ENCODE data around the gene FAM168A.

Gene FAM168A

DNA sequence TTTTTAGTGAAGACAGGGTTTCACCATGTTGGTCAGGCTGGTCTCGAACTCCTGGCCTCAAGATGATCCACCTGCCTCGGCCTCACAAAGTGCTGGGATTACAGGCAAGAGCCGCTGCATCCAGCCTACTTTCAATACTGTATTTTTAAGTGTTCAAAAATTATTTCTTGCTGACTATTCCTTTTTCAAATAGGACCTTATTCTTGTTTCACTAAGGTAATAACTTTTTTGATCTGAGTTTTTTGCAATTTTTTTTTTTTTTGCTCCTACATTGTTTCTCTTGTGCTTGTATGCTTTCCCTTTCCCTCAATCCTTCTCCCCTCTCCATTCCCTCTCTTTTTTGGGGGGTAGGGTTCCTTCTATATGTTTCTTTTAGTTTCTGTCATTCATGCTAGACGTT is 73.1 kb downstream of the FAM168A start:
- H3K4me3 ChIP-seq (ENCODE audit: insufficient read depth, low read length, poor library complexity, severe bottlenecking): no peak overlapping the region
- no peak for TF ChIP-seq EZH2phosphoT487 (conservative IDR thresholded peaks at IDR 0.05; ENCODE audit: low read length)
- TF ChIP-seq, protein P1, sequence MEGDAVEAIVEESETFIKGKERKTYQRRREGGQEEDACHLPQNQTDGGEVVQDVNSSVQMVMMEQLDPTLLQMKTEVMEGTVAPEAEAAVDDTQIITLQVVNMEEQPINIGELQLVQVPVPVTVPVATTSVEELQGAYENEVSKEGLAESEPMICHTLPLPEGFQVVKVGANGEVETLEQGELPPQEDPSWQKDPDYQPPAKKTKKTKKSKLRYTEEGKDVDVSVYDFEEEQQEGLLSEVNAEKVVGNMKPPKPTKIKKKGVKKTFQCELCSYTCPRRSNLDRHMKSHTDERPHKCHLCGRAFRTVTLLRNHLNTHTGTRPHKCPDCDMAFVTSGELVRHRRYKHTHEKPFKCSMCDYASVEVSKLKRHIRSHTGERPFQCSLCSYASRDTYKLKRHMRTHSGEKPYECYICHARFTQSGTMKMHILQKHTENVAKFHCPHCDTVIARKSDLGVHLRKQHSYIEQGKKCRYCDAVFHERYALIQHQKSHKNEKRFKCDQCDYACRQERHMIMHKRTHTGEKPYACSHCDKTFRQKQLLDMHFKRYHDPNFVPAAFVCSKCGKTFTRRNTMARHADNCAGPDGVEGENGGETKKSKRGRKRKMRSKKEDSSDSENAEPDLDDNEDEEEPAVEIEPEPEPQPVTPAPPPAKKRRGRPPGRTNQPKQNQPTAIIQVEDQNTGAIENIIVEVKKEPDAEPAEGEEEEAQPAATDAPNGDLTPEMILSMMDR (IDR thresholded peaks at IDR 0.05; ENCODE audit: insufficient read depth, low read length, poor library complexity, severe bottlenecking): no peak
- no peaks in the 10 kb centered on the region for H3K79me2 ChIP-seq (ENCODE audit: insufficient read depth, low read length)
- H3K9me2 ChIP-seq (replicated peaks; ENCODE audit: insufficient read depth, low read length): no peaks in the 10 kb centered on the region
- no peak overlapping the region for H3K27ac ChIP-seq (ENCODE audit: low read depth, low read length)
- no peaks in the 10 kb centered on the region for H3K36me3 ChIP-seq (ENCODE audit: low read length)
- H3K9ac ChIP-seq (ENCODE audit: low read length): no peak overlapping the region
- H3K9me3 ChIP-seq (ENCODE audit: insufficient read depth, low read length): no peaks in the 10 kb centered on the region
- H2AFZ ChIP-seq (ENCODE audit: low read depth, low read length, severe bottlenecking): no peak overlapping the region
- peaks cover 16% of the 10 kb centered on the region for H4K20me1 ChIP-seq (ENCODE audit: low read depth, low read length)
- H3F3A ChIP-seq (ENCODE audit: insufficient read depth): no peaks in the 10 kb centered on the region
- H3K27me3 ChIP-seq (ENCODE audit: low read length): no peaks in the 10 kb centered on the region
- H3K4me2 ChIP-seq (ENCODE audit: low read depth, low read length, poor library complexity, severe bottlenecking): no peak overlapping the region

DNA sequence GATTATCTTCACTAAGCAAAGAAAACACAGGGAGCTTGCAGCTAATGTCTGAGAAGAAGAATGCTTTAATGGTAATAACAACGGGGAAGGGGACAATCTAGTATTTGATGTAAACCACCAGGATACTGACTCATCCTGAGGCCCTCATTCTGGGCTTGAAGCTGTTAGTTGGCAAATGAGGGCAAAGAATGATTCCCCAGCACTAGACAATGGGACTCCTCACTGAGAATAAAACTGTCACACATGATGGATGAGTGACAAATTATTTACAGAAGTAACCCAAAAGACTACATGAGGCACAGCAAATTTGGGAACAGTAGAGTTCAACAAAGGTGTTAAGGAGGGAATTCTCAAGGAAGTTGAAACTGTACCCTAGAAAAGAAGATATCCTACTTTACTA is 76.3 kb downstream of the FAM168A start:
- Histone ChIP-seq H4K20me1 (ENCODE audit: low read depth, low read length) (peaks cover 8% of the 10 kb centered on the region; the same call in 1 of the 2 replicates), H3F3A (ENCODE audit: insufficient read depth) (no peaks in the 10 kb centered on the region), H2AFZ (ENCODE audit: low read depth, low read length, severe bottlenecking) (no peak overlapping the region), H3K9me2 (replicated peaks; ENCODE audit: insufficient read depth, low read length) (no peaks in the 10 kb centered on the region), H3K36me3 (ENCODE audit: low read length) (no peaks in the 10 kb centered on the region), H3K27ac (ENCODE audit: low read depth, low read length) (no peak overlapping the region), H3K4me3 (ENCODE audit: insufficient read depth, low read length, poor library complexity, severe bottlenecking) (no peak overlapping the region), H3K4me2 (ENCODE audit: low read depth, low read length, poor library complexity, severe bottlenecking) (no peak overlapping the region), H3K27me3 (ENCODE audit: low read length) (no peaks in the 10 kb centered on the region), H3K9ac (ENCODE audit: low read length) (no peak overlapping the region), H3K9me3 (ENCODE audit: insufficient read depth, low read length) (no peaks in the 10 kb centered on the region), H3K79me2 (ENCODE audit: insufficient read depth, low read length) (no peaks in the 10 kb centered on the region)
- no peak for TF ChIP-seq EZH2phosphoT487 (conservative IDR thresholded peaks at IDR 0.05; ENCODE audit: low read length)

DNA sequence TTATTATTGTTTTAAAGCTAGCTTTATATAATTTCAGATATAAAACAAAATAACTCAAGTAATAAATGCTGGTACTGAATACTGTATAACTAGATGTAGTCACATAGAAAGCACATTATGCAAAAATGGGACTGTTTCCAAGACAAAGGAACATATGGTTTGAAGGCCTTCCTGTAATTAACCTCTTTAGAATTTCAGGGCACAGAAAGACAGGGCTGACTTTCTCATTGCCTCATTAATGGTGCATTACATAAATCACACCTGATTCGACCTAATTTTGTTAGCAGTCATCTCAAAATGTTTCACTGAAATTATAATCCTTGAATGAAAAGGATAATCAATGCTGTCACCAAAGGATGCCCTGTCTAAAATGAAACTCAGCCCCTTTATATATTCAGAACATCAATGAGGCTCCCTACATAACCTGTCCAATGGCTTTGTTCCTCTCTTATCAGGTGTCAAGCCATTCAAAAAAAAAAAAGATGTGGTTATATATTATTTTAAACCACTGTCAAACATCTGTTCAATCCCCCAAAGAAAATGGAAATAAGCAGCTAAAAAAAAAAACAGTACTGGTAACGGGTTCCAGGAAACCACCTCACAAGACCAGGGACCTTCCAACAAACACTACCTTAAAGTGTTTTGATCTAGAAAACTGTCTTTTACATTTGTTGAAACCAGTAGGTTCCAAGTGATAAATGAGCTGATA is 77.4 kb downstream of the FAM168A start:
- Histone ChIP-seq H3K79me2 (ENCODE audit: insufficient read depth, low read length) (no peaks in the 10 kb centered on the region), H3F3A (ENCODE audit: insufficient read depth) (no peaks in the 10 kb centered on the region), H3K9me2 (replicated peaks; ENCODE audit: insufficient read depth, low read length) (no peaks in the 10 kb centered on the region), H3K4me3 (ENCODE audit: insufficient read depth, low read length, poor library complexity, severe bottlenecking) (no peak overlapping the region), H3K27ac (ENCODE audit: low read depth, low read length) (no peak overlapping the region), H2AFZ (ENCODE audit: low read depth, low read length, severe bottlenecking) (no peak overlapping the region), H3K9ac (ENCODE audit: low read length) (no peak overlapping the region), H3K27me3 (ENCODE audit: low read length) (no peaks in the 10 kb centered on the region), H4K20me1 (ENCODE audit: low read depth, low read length) (no peaks in the 10 kb centered on the region), H3K36me3 (ENCODE audit: low read length) (no peaks in the 10 kb centered on the region), H3K9me3 (ENCODE audit: insufficient read depth, low read length) (no peaks in the 10 kb centered on the region), H3K4me2 (ENCODE audit: low read depth, low read length, poor library complexity, severe bottlenecking) (no peak overlapping the region)
- TF ChIP-seq, protein P1 (IDR thresholded peaks at IDR 0.05; ENCODE audit: insufficient read depth, low read length, poor library complexity, severe bottlenecking): no peak
- TF ChIP-seq EZH2phosphoT487 (conservative IDR thresholded peaks at IDR 0.05; ENCODE audit: low read length): no peak

DNA sequence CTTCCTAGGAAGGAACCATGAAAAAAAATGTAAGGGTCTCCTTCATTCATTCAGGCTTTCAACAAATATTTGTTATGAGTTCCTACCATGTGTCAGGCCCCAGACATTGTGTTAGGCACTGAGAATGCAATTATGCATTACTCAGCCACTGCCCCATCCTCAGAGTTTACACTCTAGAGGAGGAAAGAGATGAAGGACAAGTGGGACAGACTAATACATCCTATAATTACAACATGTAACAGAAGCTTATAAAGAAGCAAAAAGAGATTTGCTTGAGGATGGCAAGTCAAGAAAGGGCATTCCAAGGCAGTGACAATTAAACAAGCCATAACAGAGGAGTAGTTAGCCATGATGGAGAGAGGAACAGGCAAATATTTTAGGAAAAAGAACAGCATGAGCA is 78.6 kb downstream of the FAM168A start:
- Histone ChIP-seq H3F3A (ENCODE audit: insufficient read depth) (no peaks in the 10 kb centered on the region), H3K27ac (ENCODE audit: low read depth, low read length) (no peak overlapping the region), H3K4me2 (ENCODE audit: low read depth, low read length, poor library complexity, severe bottlenecking) (no peak overlapping the region), H3K79me2 (ENCODE audit: insufficient read depth, low read length) (no peaks in the 10 kb centered on the region), H3K36me3 (ENCODE audit: low read length) (no peaks in the 10 kb centered on the region), H3K4me3 (ENCODE audit: insufficient read depth, low read length, poor library complexity, severe bottlenecking) (no peak overlapping the region), H3K9me3 (ENCODE audit: insufficient read depth, low read length) (no peaks in the 10 kb centered on the region), H4K20me1 (ENCODE audit: low read depth, low read length) (no peaks in the 10 kb centered on the region), H3K27me3 (ENCODE audit: low read length) (no peaks in the 10 kb centered on the region), H3K9ac (ENCODE audit: low read length) (no peak overlapping the region), H2AFZ (ENCODE audit: low read depth, low read length, severe bottlenecking) (no peak overlapping the region), H3K9me2 (replicated peaks; ENCODE audit: insufficient read depth, low read length) (no peaks in the 10 kb centered on the region)
- TF ChIP-seq, protein P1 (IDR thresholded peaks at IDR 0.05; ENCODE audit: insufficient read depth, low read length, poor library complexity, severe bottlenecking): no peak
- TF ChIP-seq EZH2phosphoT487 (conservative IDR thresholded peaks at IDR 0.05; ENCODE audit: low read length): no peak
